ENCODE measurements around the gene MTMR3. TPM values are rescaled to one million over a fixed set of nuclear protein-coding genes. Genes with fewer than 3 reads are reported as not detected.

Gene MTMR3
- total RNA-seq, 4 donors from 2014 or later, result 33.5 to 46.5 (median 40.8) TPM

GRCh38 chr22:30020511-30020910 is 137.5 kb downstream of the MTMR3 start:
- H3K4me3 ChIP-seq, result no peak overlapping the region
- DNase-seq (ENCODE audit: extremely low spot score), result no peak
- H3K27me3 ChIP-seq, result no peaks in the 10 kb centered on the region
- intact Hi-C loops (cut with DNase I), result loop anchor here (10.0 kb wide), 1 partner anchor 386 kb away; no protein-coding TSS in a partner anchor
- no peak for TF ChIP-seq POLR2A (IDR thresholded peaks at IDR 0.05; ENCODE audit: low read depth)
- TF ChIP-seq CTCF (IDR thresholded peaks at IDR 0.05), result no peak
- no peak for TF ChIP-seq POLR2AphosphoS5 (IDR thresholded peaks at IDR 0.05)
- TF ChIP-seq EP300 (IDR thresholded peaks at IDR 0.05), result no peak
- H3K9me3 ChIP-seq, result no peaks in the 10 kb centered on the region
- no peak overlapping the region for H3K27ac ChIP-seq (replicated peaks in 1 of 4)
- H3K4me1 ChIP-seq, result peaks cover 0 to 7% (median 0%) of the 10 kb centered on the region in 4 donors
- WGBS, result 85% methylated on average over 6 of the region's 9 CpGs
- peaks cover 91 to 100% (median 100%) of the 10 kb centered on the region in 4 donors for H3K36me3 ChIP-seq

GRCh38 chr22:30021338-30021737 is 138.4 kb downstream of the MTMR3 start:
- intact Hi-C loops (cut with DNase I), result loop anchor here (10.0 kb wide), 1 partner anchor 387 kb away; no protein-coding TSS in a partner anchor
- TF ChIP-seq POLR2A (IDR thresholded peaks at IDR 0.05; ENCODE audit: low read depth) (no peak), POLR2AphosphoS5 (IDR thresholded peaks at IDR 0.05) (no peak), EP300 (IDR thresholded peaks at IDR 0.05) (no peak), CTCF (IDR thresholded peaks at IDR 0.05) (no peak)
- whole genome bisulfite sequencing, result 89% methylated on average over 3 of the region's 3 CpGs
- Histone ChIP-seq H3K9me3 (no peaks in the 10 kb centered on the region), H3K4me1 (peaks cover 0 to 7% (median 0%) of the 10 kb centered on the region in 4 donors), H3K27me3 (no peaks in the 10 kb centered on the region), H3K27ac (replicated peaks in 1 of 4) (no peak overlapping the region), H3K4me3 (no peak overlapping the region), H3K36me3 (peaks cover 91 to 100% (median 100%) of the 10 kb centered on the region in 4 donors)
- DNase-seq (ENCODE audit: extremely low spot score), result no peak

GRCh38 chr22:30021881-30022619 is 139.1 kb downstream of the MTMR3 start:
- Histone ChIP-seq H3K4me1 (peaks cover 0 to 7% (median 0%) of the 10 kb centered on the region in 4 donors), H3K4me3 (no peak overlapping the region), H3K27ac (replicated peaks in 1 of 4) (no peak overlapping the region), H3K9me3 (no peaks in the 10 kb centered on the region), H3K27me3 (no peaks in the 10 kb centered on the region), H3K36me3 (peaks cover 88 to 100% (median 100%) of the 10 kb centered on the region in 4 donors)
- intact Hi-C loops (cut with DNase I), result loop anchor here (10.0 kb wide), 1 partner anchor 387 kb away; no protein-coding TSS in a partner anchor
- TF ChIP-seq EP300 (IDR thresholded peaks at IDR 0.05) (no peak), CTCF (IDR thresholded peaks at IDR 0.05) (no peak), POLR2AphosphoS5 (IDR thresholded peaks at IDR 0.05) (no peak), POLR2A (IDR thresholded peaks at IDR 0.05; ENCODE audit: low read depth) (no peak)
- WGBS, result 79% methylated on average over 7 of the region's 8 CpGs
- DNase-seq (ENCODE audit: extremely low spot score), result no peak

GRCh38 chr22:30023099-30023660 is 140.2 kb downstream of the MTMR3 start:
- H3K27ac ChIP-seq (replicated peaks in 1 of 4), result no peak overlapping the region
- H3K9me3 ChIP-seq, result no peaks in the 10 kb centered on the region
- no peak for TF ChIP-seq CTCF (IDR thresholded peaks at IDR 0.05)
- no peak for TF ChIP-seq POLR2A (IDR thresholded peaks at IDR 0.05; ENCODE audit: low read depth)
- no peak for TF ChIP-seq EP300 (IDR thresholded peaks at IDR 0.05)
- TF ChIP-seq POLR2AphosphoS5 (IDR thresholded peaks at IDR 0.05), result no peak
- H3K36me3 ChIP-seq, result peaks cover 77 to 100% (median 98%) of the 10 kb centered on the region in 4 donors
- peaks cover 0 to 7% (median 0%) of the 10 kb centered on the region in 4 donors for H3K4me1 ChIP-seq
- 84% methylated on average over 4 of the region's 4 CpGs for WGBS
- H3K4me3 ChIP-seq, result no peak overlapping the region
- DNase-seq (ENCODE audit: extremely low spot score), result no peak
- no peaks in the 10 kb centered on the region for H3K27me3 ChIP-seq
- intact Hi-C loops (cut with DNase I), result loop anchor here (10.0 kb wide), 1 partner anchor 388 kb away; no protein-coding TSS in a partner anchor

All from esophagus muscularis mucosa (tissue), 4 donors.